HCT116 (cell line): Measurements from ENCODE around the gene AKAP11. TPM values are rescaled to one million over a fixed set of nuclear protein-coding genes. Genes with fewer than 3 reads are reported as not detected.

ENCODE experiments used
- ATAC-seq: fragments of 200-7000 bp; cut with Tn5 transposase; 2 replicates; pipeline ENCODE4 v1.9.1; 2020; ENCODE audit warnings: mild to moderate bottlenecking, moderate library complexity
- BruUV-seq: library from RNA; stranded (reverse); fragments of 400-500 nt; replicated peaks from 2 replicates; lab custom pipeline; 2021; lab: Mats Ljungman, UMichigan
- CTCF ChIA-PET: fragments of 300-600 bp; sonication (Branson Sonifier 250); formaldehyde crosslinking; loops from one replicate; lab custom pipeline; 2021; ENCODE audit warnings: antibody characterized with exemption; lab: Charles Lee
- POLR2A ChIA-PET: fragments of 300-600, 350-600 bp; sonication (Branson Sonifier 250); formaldehyde crosslinking; loops from one replicate; lab custom pipeline; 2021; ENCODE audit warnings: antibody characterized with exemption; lab: Charles Lee
- RAD21 ChIA-PET, 2 experiments: fragments of 300-600 bp; sonication (Branson Sonifier 250); formaldehyde crosslinking; loops; one replicate each; lab custom pipeline; 2023; ENCODE audit warnings: low total read pairs in 2 of 2; ENCODE audit not compliant: uncharacterized antibody in 2 of 2, unreplicated experiment in 2 of 2, low non-redundant PET in 1 of 2; lab: Charles Lee
- DNase-seq: peaks from one replicate; pipeline ENCODE4 v3.0.0-alpha.2; 2010; ENCODE audit warnings: low read depth, low spot score
- H2AFZ ChIP-seq: fragments of 200-600 bp; shearing (Covaris generic), sonication (generic); 2 replicates; pipeline ENCODE4 v1.6.1; 2017; ENCODE audit warnings: low read depth, mixed run types, mixed read lengths, antibody characterized with exemption, low read length; ENCODE audit not compliant: poor library complexity, severe bottlenecking
- H3K27ac ChIP-seq: 2 replicates; pipeline ENCODE4 v1.5.1; 2012; ENCODE audit warnings: low read depth, low read length
- H3K27me3 ChIP-seq: fragments of 200-600 bp; sonication (generic); 2 replicates; pipeline ENCODE4 v1.6.1; 2016; ENCODE audit warnings: mixed run types, low read length, mixed read lengths; ENCODE audit not compliant: insufficient read depth
- H3K36me3 ChIP-seq, 2 experiments: fragments of 200-500 bp in 1 of 2; fragments of 200-600 bp in 1 of 2; sonication (Bioruptor generic) in 1 of 2; sonication (generic) in 1 of 2; 2 replicates each; pipeline versions ENCODE4 v1.5.1 to v1.6.1; 2014 to 2016; ENCODE audit warnings: low read length in 2 of 2, inconsistent platforms in 1 of 2, mixed read lengths in 1 of 2, mixed run types in 1 of 2; ENCODE audit not compliant: insufficient read depth in 2 of 2, control insufficient read depth in 1 of 2
- H3K4me1 ChIP-seq, 2 experiments: fragments of 200-600 bp in 1 of 2; sonication (generic) in 1 of 2; 2 replicates each; pipeline versions ENCODE4 v1.5.1 to v1.6.1; 2012 to 2017; ENCODE audit warnings: low read length in 2 of 2, inconsistent platforms in 1 of 2, mild to moderate bottlenecking in 1 of 2, mixed read lengths in 1 of 2, mixed run types in 1 of 2, moderate library complexity in 1 of 2; ENCODE audit not compliant: insufficient read depth in 2 of 2, control insufficient read depth in 1 of 2
- H3K4me2 ChIP-seq: fragments of 200-600 bp; sonication (generic); 2 replicates; pipeline ENCODE4 v1.6.1; 2017; ENCODE audit warnings: mixed run types, low read length, mixed read lengths
- H3K4me3 ChIP-seq, 2 experiments: fragments of 200-600 bp in 1 of 2; sonication (generic) in 1 of 2; replicated peaks in 1 of 2; 2 replicates each; pipeline ENCODE4 v1.5.1; 2011 to 2016; ENCODE audit warnings: low read length in 2 of 2, control low read depth in 1 of 2, low read depth in 1 of 2, mild to moderate bottlenecking in 1 of 2, mixed read lengths in 1 of 2, mixed run types in 1 of 2
- H3K79me2 ChIP-seq: fragments of 200-600 bp; sonication (generic); 2 replicates; pipeline ENCODE4 v1.6.1; 2017; ENCODE audit warnings: mild to moderate bottlenecking, mixed run types, low read length, moderate library complexity, mixed read lengths; ENCODE audit not compliant: insufficient read depth
- H3K9ac ChIP-seq: fragments of 200-600 bp; sonication (generic); 2 replicates; pipeline ENCODE4 v1.6.1; 2016; ENCODE audit warnings: low read length, mixed read lengths
- H3K9me2 ChIP-seq: fragments of 200-600 bp; sonication (generic), shearing (Covaris generic); 2 replicates; pipeline ENCODE4 v1.6.1; 2017; ENCODE audit warnings: mixed run types, mild to moderate bottlenecking, moderate library complexity; ENCODE audit not compliant: insufficient read depth
- H3K9me3 ChIP-seq, 2 experiments: fragments of 200-500 bp in 1 of 2; fragments of 200-600 bp in 1 of 2; sonication (Bioruptor generic) in 1 of 2; sonication (generic) in 1 of 2; 2 replicates each; pipeline ENCODE4 v1.6.1; 2014 to 2017; ENCODE audit warnings: low read length in 2 of 2, mixed read lengths in 2 of 2, inconsistent platforms in 1 of 2, low read depth in 1 of 2, mild to moderate bottlenecking in 1 of 2, mixed run types in 1 of 2, moderate library complexity in 1 of 2; ENCODE audit not compliant: control insufficient read depth in 1 of 2, insufficient read depth in 1 of 2
- H4K20me1 ChIP-seq: fragments of 200-600 bp; sonication (generic), shearing (Covaris generic); 2 replicates; pipeline ENCODE4 v1.6.1; 2017; ENCODE audit warnings: mixed run types, mild to moderate bottlenecking, moderate library complexity; ENCODE audit not compliant: insufficient read depth
- CTCF ChIP-seq, 3 experiments: fragments of 200-600 bp in 1 of 3; sonication (generic) in 1 of 3; IDR thresholded peaks in 2 of 3; conservative IDR thresholded peaks in 1 of 3; 2 replicates each; pipeline ENCODE4 v1.5.1; 2012 to 2017; ENCODE audit warnings: low read depth in 2 of 3, low read length in 2 of 3, antibody characterized with exemption in 1 of 3, borderline replicate concordance in 1 of 3, control low read depth in 1 of 3, mild to moderate bottlenecking in 1 of 3, mixed read lengths in 1 of 3, mixed run types in 1 of 3, moderate library complexity in 1 of 3; ENCODE audit not compliant: insufficient read depth in 1 of 3
- EGR1 ChIP-seq: IDR thresholded peaks from 2 replicates; pipeline ENCODE4 v1.6.1; 2012; ENCODE audit warnings: low read depth
- ELF1 ChIP-seq: IDR thresholded peaks from 2 replicates; pipeline ENCODE4 v1.6.1; 2012; ENCODE audit warnings: low read depth, borderline replicate concordance
- EZH2phosphoT487 ChIP-seq: fragments of 200-600 bp; IDR thresholded peaks from 2 replicates; pipeline ENCODE4 v1.6.1; 2018; ENCODE audit warnings: antibody characterized with exemption, borderline replicate concordance
- FOSL1 ChIP-seq: IDR thresholded peaks from 2 replicates; pipeline ENCODE4 v1.6.1; 2012; ENCODE audit warnings: low read depth
- JUND ChIP-seq: IDR thresholded peaks from 2 replicates; pipeline ENCODE4 v1.6.1; 2012
- MAX ChIP-seq: IDR thresholded peaks from 2 replicates; pipeline ENCODE4 v1.6.1; 2012
- POLR2AphosphoS5 ChIP-seq: IDR thresholded peaks from 2 replicates; pipeline ENCODE4 v1.6.1; 2011; ENCODE audit warnings: mild to moderate bottlenecking, low read depth, low read length, moderate library complexity
- RAD21 ChIP-seq: IDR thresholded peaks from 2 replicates; pipeline ENCODE4 v1.6.1; 2012; ENCODE audit warnings: low read depth, mild to moderate bottlenecking
- SP1 ChIP-seq: IDR thresholded peaks from 2 replicates; pipeline ENCODE4 v1.6.1; 2012; ENCODE audit warnings: low read depth
- SRF ChIP-seq: IDR thresholded peaks from 2 replicates; pipeline ENCODE4 v1.6.1; 2012; ENCODE audit warnings: low read depth
- YY1 ChIP-seq: IDR thresholded peaks from 2 replicates; pipeline ENCODE4 v1.6.1; 2011; ENCODE audit warnings: low read length, low read depth, moderate library complexity, mild to moderate bottlenecking; ENCODE audit not compliant: insufficient replicate concordance; ENCODE audit errors: extremely low read depth
- ZFX ChIP-seq: fragments of 450-650 bp; IDR thresholded peaks from 2 replicates; pipeline ENCODE4 v1.6.1; 2017
- ZNF274 ChIP-seq: fragments of 200-500 bp; sonication (Bioruptor generic); IDR thresholded peaks from 2 replicates; pipeline ENCODE4 v1.6.1; 2014; ENCODE audit warnings: mild to moderate bottlenecking, low read depth, low read length, inconsistent platforms
- intact Hi-C: fragments of 100-400 bp; cut with micrococcal nuclease; formaldehyde crosslinking; loops from 2 replicates; pipeline ENCODE4 v1.10.0; 2022
- total RNA-seq: library from RNA; stranded (reverse); gene quantifications from one replicate; pipeline ENCODE4 v1.2.1, GENCODE V29; 2021; ENCODE audit not compliant: unreplicated experiment
- TF ChIP-seq, protein P1 (sequence below): IDR thresholded peaks from 2 replicates; pipeline ENCODE4 v1.6.1; 2012; ENCODE audit warnings: low read depth
- TF ChIP-seq, protein P2 (sequence below): IDR thresholded peaks from 2 replicates; pipeline ENCODE4 v1.6.1; 2012

The AKAP11 gene
- total RNA-seq, 1 experiment from 2014 or later = 21.7 TPM

GRCh38 chr13:42355491-42356183, 83.7 kb downstream of the AKAP11 start:
- POLR2A ChIA-PET = no interaction called here
- no peaks in the 10 kb centered on the region for H3K27me3 ChIP-seq
- H4K20me1 ChIP-seq = no peaks in the 10 kb centered on the region
- no peaks in the 10 kb centered on the region for H3K9me3 ChIP-seq
- ATAC-seq (no peak), DNase-seq (no peak)
- H3K9ac ChIP-seq = no peak overlapping the region
- H3K36me3 ChIP-seq = no peaks in the 10 kb centered on the region
- H3K79me2 ChIP-seq = no peaks in the 10 kb centered on the region
- no peak overlapping the region for H3K4me3 ChIP-seq
- no TSS peak for BruUV-seq
- TF ChIP-seq RAD21 = no peak
- TF ChIP-seq YY1 = no peak
- no peak for TF ChIP-seq ZNF274
- RAD21 ChIA-PET = no interaction called here
- intact Hi-C loops = no loop called here
- H3K4me2 ChIP-seq = no peak overlapping the region
- H3K27ac ChIP-seq = no peak overlapping the region
- H3K4me1 ChIP-seq = no peaks in the 10 kb centered on the region
- H3K9me2 ChIP-seq = no peaks in the 10 kb centered on the region
- CTCF ChIA-PET = no interaction called here
- H2AFZ ChIP-seq = no peak overlapping the region

DNA sequence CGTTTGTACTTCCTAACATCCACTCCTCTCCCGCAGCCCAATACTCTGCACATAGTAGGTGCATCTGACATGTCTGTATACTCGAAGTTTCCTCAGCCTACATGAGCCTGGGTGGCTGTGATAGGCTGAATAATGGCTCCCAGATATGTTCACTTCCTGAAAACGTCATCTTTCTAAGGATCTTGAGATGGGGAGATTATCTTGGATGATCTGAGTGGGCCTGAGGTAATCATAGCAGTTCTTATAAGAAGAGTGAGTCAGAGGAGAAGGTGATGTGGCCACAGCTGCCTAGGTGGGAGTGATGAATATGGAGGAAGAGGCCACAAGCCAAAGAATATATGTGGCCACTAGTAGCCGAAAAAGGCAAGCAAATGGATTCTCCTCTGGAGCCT, 84.2 kb downstream of the AKAP11 start:
- Histone ChIP-seq H3K9me2 (no peaks in the 10 kb centered on the region), H3K4me1 (no peaks in the 10 kb centered on the region), H3K36me3 (no peaks in the 10 kb centered on the region), H3K27me3 (no peaks in the 10 kb centered on the region), H3K27ac (no peak overlapping the region), H2AFZ (no peak overlapping the region), H3K9me3 (no peaks in the 10 kb centered on the region), H3K4me3 (no peak overlapping the region), H3K79me2 (no peaks in the 10 kb centered on the region), H3K4me2 (no peak overlapping the region), H3K9ac (no peak overlapping the region), H4K20me1 (no peaks in the 10 kb centered on the region)
- BruUV-seq = no TSS peak
- ChIA-PET POLR2A (no interaction called here), CTCF (no interaction called here), RAD21 (no interaction called here)
- no peak for ATAC-seq
- no peak for DNase-seq
- intact Hi-C loops = no loop called here
- TF ChIP-seq CTCF (IDR thresholded peaks at IDR 0.05 in 2 of 3, conservative IDR thresholded peaks at IDR 0.05 in 1 of 3; ENCODE audit: borderline replicate concordance in 1 of 3, insufficient read depth in 1 of 3, low read depth in 2 of 3, low read length in 2 of 3) = no peak
- no peak for TF ChIP-seq ZFX
- TF ChIP-seq SRF = no peak
- no peak for TF ChIP-seq EZH2phosphoT487
- TF ChIP-seq ELF1 = no peak
- TF ChIP-seq, protein P1, sequence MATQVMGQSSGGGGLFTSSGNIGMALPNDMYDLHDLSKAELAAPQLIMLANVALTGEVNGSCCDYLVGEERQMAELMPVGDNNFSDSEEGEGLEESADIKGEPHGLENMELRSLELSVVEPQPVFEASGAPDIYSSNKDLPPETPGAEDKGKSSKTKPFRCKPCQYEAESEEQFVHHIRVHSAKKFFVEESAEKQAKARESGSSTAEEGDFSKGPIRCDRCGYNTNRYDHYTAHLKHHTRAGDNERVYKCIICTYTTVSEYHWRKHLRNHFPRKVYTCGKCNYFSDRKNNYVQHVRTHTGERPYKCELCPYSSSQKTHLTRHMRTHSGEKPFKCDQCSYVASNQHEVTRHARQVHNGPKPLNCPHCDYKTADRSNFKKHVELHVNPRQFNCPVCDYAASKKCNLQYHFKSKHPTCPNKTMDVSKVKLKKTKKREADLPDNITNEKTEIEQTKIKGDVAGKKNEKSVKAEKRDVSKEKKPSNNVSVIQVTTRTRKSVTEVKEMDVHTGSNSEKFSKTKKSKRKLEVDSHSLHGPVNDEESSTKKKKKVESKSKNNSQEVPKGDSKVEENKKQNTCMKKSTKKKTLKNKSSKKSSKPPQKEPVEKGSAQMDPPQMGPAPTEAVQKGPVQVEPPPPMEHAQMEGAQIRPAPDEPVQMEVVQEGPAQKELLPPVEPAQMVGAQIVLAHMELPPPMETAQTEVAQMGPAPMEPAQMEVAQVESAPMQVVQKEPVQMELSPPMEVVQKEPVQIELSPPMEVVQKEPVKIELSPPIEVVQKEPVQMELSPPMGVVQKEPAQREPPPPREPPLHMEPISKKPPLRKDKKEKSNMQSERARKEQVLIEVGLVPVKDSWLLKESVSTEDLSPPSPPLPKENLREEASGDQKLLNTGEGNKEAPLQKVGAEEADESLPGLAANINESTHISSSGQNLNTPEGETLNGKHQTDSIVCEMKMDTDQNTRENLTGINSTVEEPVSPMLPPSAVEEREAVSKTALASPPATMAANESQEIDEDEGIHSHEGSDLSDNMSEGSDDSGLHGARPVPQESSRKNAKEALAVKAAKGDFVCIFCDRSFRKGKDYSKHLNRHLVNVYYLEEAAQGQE = no peak
- TF ChIP-seq POLR2AphosphoS5 = no peak
- TF ChIP-seq MAX = no peak
- TF ChIP-seq EGR1 = no peak
- no peak for TF ChIP-seq FOSL1
- no peak for TF ChIP-seq ZNF274
- TF ChIP-seq, protein P2, sequence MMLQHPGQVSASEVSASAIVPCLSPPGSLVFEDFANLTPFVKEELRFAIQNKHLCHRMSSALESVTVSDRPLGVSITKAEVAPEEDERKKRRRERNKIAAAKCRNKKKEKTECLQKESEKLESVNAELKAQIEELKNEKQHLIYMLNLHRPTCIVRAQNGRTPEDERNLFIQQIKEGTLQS = no peak
- no peak for TF ChIP-seq JUND
- TF ChIP-seq SP1 = no peak
